ENCODE data around the gene CCDC197. TPM values are rescaled to one million over a fixed set of nuclear protein-coding genes. Genes with fewer than 3 reads are reported as not detected.

CCDC197 gene
- total RNA-seq, 2 experiments from 2014 or later: not detected

- ATAC-seq (ENCODE audit: poor library complexity) (no peak), DNase-seq (no peak)
- H3K27ac ChIP-seq (ENCODE audit: low read depth in 1 of 2, low read length in 2 of 2): no peak overlapping the region
- no peaks in the 10 kb centered on the region for H3K27me3 ChIP-seq (ENCODE audit: control insufficient read depth in 1 of 2, insufficient read depth in 2 of 2, low read length in 2 of 2)
- ChIA-PET POLR2A (no interaction called here), CTCF (interaction anchor here (0.6 kb wide), 1 partner anchor 14 kb away, joined by 3 read pairs; no protein-coding TSS in a partner anchor)
- H3K4me3 ChIP-seq (ENCODE audit: low read length): no peak overlapping the region
- no peaks in the 10 kb centered on the region for H3K36me3 ChIP-seq (ENCODE audit: insufficient read depth, low read length)
- Mint-ChIP-seq H3K4me3 (no peak overlapping the region), H3K27me3 (no peaks in the 10 kb centered on the region), H3K9me3 (no peaks in the 10 kb centered on the region), H3K36me3 (ENCODE audit: low read depth) (no peaks in the 10 kb centered on the region), H3K4me1 (ENCODE audit: low read depth) (peaks cover 14% of the 10 kb centered on the region), H3K27ac (no peak overlapping the region)
- peaks cover 12% of the 10 kb centered on the region for H3K4me1 ChIP-seq (ENCODE audit: insufficient read depth, low read length)
- H3K9me3 ChIP-seq (ENCODE audit: control insufficient read depth in 1 of 2, insufficient read depth in 1 of 2, low read length in 2 of 2): no peaks in the 10 kb centered on the region
- no peak for TF ChIP-seq CTCF (IDR thresholded peaks at IDR 0.05)
- intact Hi-C loops (cut with DNase I, micrococcal nuclease): no loop called here
Measured at GRCh38 chr14:94016446-94016976, 19.4 kb downstream of the CCDC197 start.

- no peak overlapping the region for H3K27ac ChIP-seq (ENCODE audit: low read depth in 1 of 2, low read length in 2 of 2)
- H3K36me3 ChIP-seq (ENCODE audit: insufficient read depth, low read length): no peaks in the 10 kb centered on the region
- Mint-ChIP-seq H3K9me3 (no peaks in the 10 kb centered on the region), H3K27me3 (no peaks in the 10 kb centered on the region), H3K36me3 (ENCODE audit: low read depth) (no peaks in the 10 kb centered on the region), H3K4me1 (ENCODE audit: low read depth) (peaks cover 16% of the 10 kb centered on the region), H3K4me3 (no peak overlapping the region), H3K27ac (no peak overlapping the region)
- no peaks in the 10 kb centered on the region for H3K9me3 ChIP-seq (ENCODE audit: control insufficient read depth in 1 of 2, insufficient read depth in 1 of 2, low read length in 2 of 2)
- CTCF ChIA-PET: no interaction called here
- ATAC-seq (ENCODE audit: poor library complexity) (no peak), DNase-seq (no peak)
- H3K4me3 ChIP-seq (ENCODE audit: low read length): no peak overlapping the region
- H3K27me3 ChIP-seq (ENCODE audit: control insufficient read depth in 1 of 2, insufficient read depth in 2 of 2, low read length in 2 of 2): no peaks in the 10 kb centered on the region
- intact Hi-C loops (cut with DNase I, micrococcal nuclease): no loop called here
- TF ChIP-seq CTCF (IDR thresholded peaks at IDR 0.05): no peak
- POLR2A ChIA-PET: no interaction called here
- peaks cover 18% of the 10 kb centered on the region for H3K4me1 ChIP-seq (ENCODE audit: insufficient read depth, low read length)
Measured at GRCh38 chr14:94018308-94018707, 21.2 kb downstream of the CCDC197 start.

GRCh38 chr14:94019329-94019728 is 22.2 kb downstream of the CCDC197 start:
- Histone ChIP-seq H3K4me1 (ENCODE audit: insufficient read depth, low read length) (peaks cover 20% of the 10 kb centered on the region), H3K27me3 (ENCODE audit: control insufficient read depth in 1 of 2, insufficient read depth in 2 of 2, low read length in 2 of 2) (no peaks in the 10 kb centered on the region), H3K4me3 (ENCODE audit: low read length) (no peak overlapping the region), H3K9me3 (ENCODE audit: control insufficient read depth in 1 of 2, insufficient read depth in 1 of 2, low read length in 2 of 2) (no peaks in the 10 kb centered on the region), H3K36me3 (ENCODE audit: insufficient read depth, low read length) (no peaks in the 10 kb centered on the region), H3K27ac (ENCODE audit: low read depth in 1 of 2, low read length in 2 of 2) (no peak overlapping the region)
- ATAC-seq (ENCODE audit: poor library complexity) (no peak), DNase-seq (no peak)
- Mint-ChIP-seq H3K4me3 (no peak overlapping the region), H3K4me1 (ENCODE audit: low read depth) (peaks cover 16% of the 10 kb centered on the region), H3K9me3 (no peaks in the 10 kb centered on the region), H3K36me3 (ENCODE audit: low read depth) (no peaks in the 10 kb centered on the region), H3K27me3 (no peaks in the 10 kb centered on the region), H3K27ac (no peak overlapping the region)
- intact Hi-C loops (cut with DNase I, micrococcal nuclease): no loop called here
- ChIA-PET CTCF (no interaction called here), POLR2A (no interaction called here)
- no peak for TF ChIP-seq CTCF (IDR thresholded peaks at IDR 0.05)

All from CD4-positive, alpha-beta T cell (primary cell).